Measurements from ENCODE around the gene ADCK2.

Gene ADCK2

GRCh38 chr7:140704205-140704604 is 31.5 kb downstream of the ADCK2 start:
- no peak for TF ChIP-seq REST (IDR thresholded peaks at IDR 0.05; ENCODE audit: low read depth)
- no peak for TF ChIP-seq TCF12 (IDR thresholded peaks at IDR 0.05; ENCODE audit: low read depth)
- TF ChIP-seq RAD21 (IDR thresholded peaks at IDR 0.05; ENCODE audit: low read depth) = no peak
- TF ChIP-seq, protein P1, sequence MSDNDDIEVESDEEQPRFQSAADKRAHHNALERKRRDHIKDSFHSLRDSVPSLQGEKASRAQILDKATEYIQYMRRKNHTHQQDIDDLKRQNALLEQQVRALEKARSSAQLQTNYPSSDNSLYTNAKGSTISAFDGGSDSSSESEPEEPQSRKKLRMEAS (IDR thresholded peaks at IDR 0.05) = no peak
- TF ChIP-seq TEAD4 (IDR thresholded peaks at IDR 0.05) = no peak
- TF ChIP-seq CREB1 (IDR thresholded peaks at IDR 0.05; ENCODE audit: low read depth) = no peak
- TF ChIP-seq FOXM1 (IDR thresholded peaks at IDR 0.05; ENCODE audit: borderline replicate concordance, low read depth) = no peak
- TF ChIP-seq YY1 (IDR thresholded peaks at IDR 0.05; ENCODE audit: low read depth) = no peak
- TF ChIP-seq EGR1 (IDR thresholded peaks at IDR 0.05) = no peak
- TF ChIP-seq EP300 (IDR thresholded peaks at IDR 0.05; ENCODE audit: borderline replicate concordance) = no peak
- TF ChIP-seq CEBPB (IDR thresholded peaks at IDR 0.05) = no peak

- TF ChIP-seq TEAD4 (IDR thresholded peaks at IDR 0.05) (no peak), TCF12 (IDR thresholded peaks at IDR 0.05; ENCODE audit: low read depth) (no peak), REST (IDR thresholded peaks at IDR 0.05; ENCODE audit: low read depth) (no peak), RAD21 (IDR thresholded peaks at IDR 0.05; ENCODE audit: low read depth) (no peak), CEBPB (IDR thresholded peaks at IDR 0.05) (no peak), EP300 (IDR thresholded peaks at IDR 0.05; ENCODE audit: borderline replicate concordance) (no peak), USF1 (IDR thresholded peaks at IDR 0.05) (no peak), CREB1 (IDR thresholded peaks at IDR 0.05; ENCODE audit: low read depth) (no peak), FOXM1 (IDR thresholded peaks at IDR 0.05; ENCODE audit: borderline replicate concordance, low read depth) (no peak)
- TF ChIP-seq, protein P1 (IDR thresholded peaks at IDR 0.05) = no peak
Observed at GRCh38 chr7:140707132-140707531, 34.4 kb downstream of the ADCK2 start.

GRCh38 chr7:140714331-140715040 is 41.7 kb downstream of the ADCK2 start:
- no peak for TF ChIP-seq CEBPB (IDR thresholded peaks at IDR 0.05)
- TF ChIP-seq TCF12 (IDR thresholded peaks at IDR 0.05; ENCODE audit: low read depth) = no peak
- no peak for TF ChIP-seq NFIC (IDR thresholded peaks at IDR 0.05)
- TF ChIP-seq ZBTB7A (IDR thresholded peaks at IDR 0.05; ENCODE audit: low read depth) = no peak
- TF ChIP-seq TAF1 (IDR thresholded peaks at IDR 0.05; ENCODE audit: low read depth) = no peak
- TF ChIP-seq, protein P1 (IDR thresholded peaks at IDR 0.05) = no peak
- TF ChIP-seq REST (IDR thresholded peaks at IDR 0.05; ENCODE audit: low read depth) = no peak
- TF ChIP-seq USF1 (IDR thresholded peaks at IDR 0.05) = no peak
- no peak for TF ChIP-seq CREB1 (IDR thresholded peaks at IDR 0.05; ENCODE audit: low read depth)
- TF ChIP-seq EP300 (IDR thresholded peaks at IDR 0.05; ENCODE audit: borderline replicate concordance) = no peak
- TF ChIP-seq FOXM1 (IDR thresholded peaks at IDR 0.05; ENCODE audit: borderline replicate concordance, low read depth) = no peak
- TF ChIP-seq RAD21 (IDR thresholded peaks at IDR 0.05; ENCODE audit: low read depth) = no peak
- TF ChIP-seq EGR1 (IDR thresholded peaks at IDR 0.05) = no peak
- TF ChIP-seq TEAD4 (IDR thresholded peaks at IDR 0.05) = no peak
- TF ChIP-seq YY1 (IDR thresholded peaks at IDR 0.05; ENCODE audit: low read depth) = no peak

DNA sequence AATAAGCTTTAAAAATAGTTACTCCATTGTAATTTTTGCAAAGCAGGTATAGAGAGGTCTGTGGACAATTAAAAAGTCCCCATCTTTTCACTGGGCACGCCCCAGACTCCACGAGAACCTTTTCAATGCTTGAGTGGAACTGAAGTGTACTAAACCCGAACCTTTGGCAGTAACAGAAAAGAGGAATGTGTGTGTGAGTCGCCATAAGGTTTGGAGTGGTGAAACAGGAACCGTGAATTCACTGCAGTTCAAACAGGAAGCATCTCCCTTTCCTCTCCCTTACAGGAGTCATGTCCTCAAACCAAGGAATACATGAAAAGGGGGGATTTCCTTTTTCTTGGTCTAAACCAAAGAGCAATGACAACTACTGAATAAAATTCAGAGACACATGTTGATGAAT is 47.0 kb downstream of the ADCK2 start:
- no peak for TF ChIP-seq REST (IDR thresholded peaks at IDR 0.05; ENCODE audit: low read depth)
- no peak for TF ChIP-seq CEBPB (IDR thresholded peaks at IDR 0.05)
- no peak for TF ChIP-seq ZBTB7A (IDR thresholded peaks at IDR 0.05; ENCODE audit: low read depth)
- TF ChIP-seq TCF12 (IDR thresholded peaks at IDR 0.05; ENCODE audit: low read depth) = no peak
- no peak for TF ChIP-seq TAF1 (IDR thresholded peaks at IDR 0.05; ENCODE audit: low read depth)
- no peak for TF ChIP-seq YY1 (IDR thresholded peaks at IDR 0.05; ENCODE audit: low read depth)
- TF ChIP-seq FOXM1 (IDR thresholded peaks at IDR 0.05; ENCODE audit: borderline replicate concordance, low read depth) = no peak
- TF ChIP-seq RAD21 (IDR thresholded peaks at IDR 0.05; ENCODE audit: low read depth) = no peak
- TF ChIP-seq, protein P1 (IDR thresholded peaks at IDR 0.05) = no peak
- no peak for TF ChIP-seq EGR1 (IDR thresholded peaks at IDR 0.05)
- no peak for TF ChIP-seq NFIC (IDR thresholded peaks at IDR 0.05)
- TF ChIP-seq USF1 (IDR thresholded peaks at IDR 0.05) = no peak
- no peak for TF ChIP-seq TEAD4 (IDR thresholded peaks at IDR 0.05)
- no peak for TF ChIP-seq EP300 (IDR thresholded peaks at IDR 0.05; ENCODE audit: borderline replicate concordance)
- no peak for TF ChIP-seq CREB1 (IDR thresholded peaks at IDR 0.05; ENCODE audit: low read depth)
